Epithelial cell of prostate (primary cell): ENCODE measurements around the gene ST3GAL5.
"Not testable (repeated sequence)": the region's sequence is repeated elsewhere in the genome, so short reads cannot be mapped to it uniquely, and the experiment has no call there.

ENCODE experiments used
- DNase-seq: peaks from one replicate; pipeline ENCODE4 v3.0.0-alpha.2; 2011; ENCODE audit warnings: low read depth, low spot score
- H3K27ac ChIP-seq: fragments of 450-650 bp; 2 replicates; pipeline ENCODE4 v1.5.1; 2017; ENCODE audit warnings: mild to moderate bottlenecking

Gene ST3GAL5

GRCh38 chr2:85843543-85843942, 45.2 kb downstream of the ST3GAL5 start:
- H3K27ac ChIP-seq = no peak overlapping the region
- no peak for DNase-seq

DNA sequence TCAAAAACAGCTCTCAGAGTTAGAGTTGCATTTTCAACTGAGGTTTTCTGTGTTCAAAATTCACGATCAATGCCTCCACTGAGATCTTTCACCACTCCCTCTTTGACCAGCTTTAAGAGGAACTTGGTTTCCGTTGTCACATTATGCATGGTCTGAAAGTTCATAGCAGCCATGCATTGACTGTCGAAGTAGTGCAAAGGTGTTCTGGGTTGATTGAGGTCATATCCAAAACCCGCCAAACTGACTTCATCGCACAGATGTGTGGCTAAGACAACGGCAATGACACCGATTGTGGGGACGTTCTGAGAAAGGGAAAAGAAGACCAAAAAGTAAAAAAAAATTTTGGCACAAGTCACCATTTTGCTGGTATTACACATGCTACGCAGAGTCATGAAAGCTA, 48.7 kb downstream of the ST3GAL5 start:
- no peak overlapping the region for H3K27ac ChIP-seq
- no peak for DNase-seq

GRCh38 chr2:85839461-85839860, 49.3 kb downstream of the ST3GAL5 start:
- H3K27ac ChIP-seq = no peak overlapping the region
- no peak for DNase-seq

DNA sequence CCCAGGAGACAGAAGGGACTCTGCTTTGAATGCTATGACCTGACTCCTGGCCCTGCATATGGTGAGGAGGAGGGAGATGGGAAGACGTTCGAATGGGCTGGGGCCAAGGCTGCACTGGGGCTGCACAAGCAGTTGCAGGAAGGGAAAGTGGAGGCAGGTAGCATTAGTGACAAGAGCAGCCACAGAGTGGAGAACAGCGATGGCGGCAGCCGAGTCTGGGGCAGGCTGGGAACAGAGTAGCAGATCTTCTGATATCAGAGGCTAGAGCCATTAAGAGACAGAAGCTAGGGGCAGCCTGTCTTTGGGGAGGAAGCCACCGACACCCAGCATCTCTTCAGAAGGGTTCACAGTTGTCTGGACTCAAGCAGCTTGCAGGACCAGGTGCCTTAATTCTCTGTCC, 50.1 kb downstream of the ST3GAL5 start:
- DNase-seq = no peak
- H3K27ac ChIP-seq = no peak overlapping the region

- no peak for DNase-seq
- H3K27ac ChIP-seq = no peak overlapping the region
Measured at GRCh38 chr2:85838181-85838580, 50.6 kb downstream of the ST3GAL5 start.

- no peak overlapping the region for H3K27ac ChIP-seq
- DNase-seq = no peak
Measured at GRCh38 chr2:85834466-85834865, 54.3 kb downstream of the ST3GAL5 start.

- no peak for DNase-seq
- H3K27ac ChIP-seq = no peak overlapping the region
Measured at GRCh38 chr2:85831735-85832134, 57.1 kb downstream of the ST3GAL5 start.

DNA sequence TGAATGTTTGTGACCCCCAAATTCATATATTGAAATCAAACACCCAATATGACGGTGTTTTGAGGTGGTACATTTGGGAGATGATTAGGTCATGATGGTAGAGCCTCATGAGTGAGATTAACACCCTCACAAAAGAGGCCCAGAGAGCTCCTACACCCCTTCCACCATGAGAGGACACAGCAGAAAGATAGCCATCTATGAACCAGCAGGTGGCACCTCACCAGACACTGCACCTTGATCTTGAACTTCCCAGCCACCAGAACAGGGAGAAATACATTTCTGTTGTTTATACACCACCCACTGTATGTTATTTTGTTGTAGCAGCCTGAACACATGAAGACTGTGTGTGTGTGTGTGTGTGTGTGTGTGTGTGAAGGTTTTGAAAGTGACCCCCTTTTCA, 58.1 kb downstream of the ST3GAL5 start:
- no peak for DNase-seq
- H3K27ac ChIP-seq = no peak overlapping the region

DNA sequence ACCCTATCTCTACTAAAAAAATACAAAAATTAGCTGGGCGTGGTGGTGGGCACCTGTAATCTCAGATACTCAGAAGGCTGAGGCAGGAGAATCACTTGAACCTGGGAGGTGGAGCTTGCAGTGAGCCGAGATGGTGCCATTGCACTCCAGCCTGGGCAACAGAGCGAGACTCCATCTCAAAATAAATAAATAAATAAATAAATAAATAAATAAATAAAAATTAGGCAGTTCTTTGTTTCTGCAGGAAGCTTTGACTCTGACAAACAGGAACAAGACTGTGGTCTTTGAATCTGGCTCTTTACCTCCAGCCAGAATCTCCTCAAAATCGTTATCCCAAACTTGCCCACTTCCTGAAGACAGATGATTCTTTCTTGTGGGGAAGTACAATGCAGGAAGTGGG, 59.4 kb downstream of the ST3GAL5 start:
- DNase-seq, H3K27ac ChIP-seq: not testable (repeated sequence)

DNA sequence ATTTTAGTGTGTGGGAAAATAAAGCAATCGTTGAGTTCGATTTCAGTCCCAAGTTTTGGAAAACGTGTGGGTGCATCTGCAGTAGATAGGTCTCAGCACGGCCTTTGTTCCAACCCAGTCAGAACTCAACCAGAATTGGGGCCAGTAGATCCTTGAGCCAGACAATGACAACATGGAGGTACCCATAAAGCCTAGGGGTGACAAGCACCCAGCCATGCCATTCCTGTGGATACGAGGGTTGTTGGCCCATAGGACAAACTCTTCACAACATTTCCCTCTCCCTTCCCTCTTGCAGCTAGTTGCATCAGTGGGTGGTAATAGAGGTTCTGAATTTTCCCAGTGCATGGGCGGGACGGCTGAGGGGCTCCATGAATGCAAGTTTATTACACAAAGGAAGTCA, 60.1 kb downstream of the ST3GAL5 start:
- DNase-seq = no peak
- no peak overlapping the region for H3K27ac ChIP-seq

DNA sequence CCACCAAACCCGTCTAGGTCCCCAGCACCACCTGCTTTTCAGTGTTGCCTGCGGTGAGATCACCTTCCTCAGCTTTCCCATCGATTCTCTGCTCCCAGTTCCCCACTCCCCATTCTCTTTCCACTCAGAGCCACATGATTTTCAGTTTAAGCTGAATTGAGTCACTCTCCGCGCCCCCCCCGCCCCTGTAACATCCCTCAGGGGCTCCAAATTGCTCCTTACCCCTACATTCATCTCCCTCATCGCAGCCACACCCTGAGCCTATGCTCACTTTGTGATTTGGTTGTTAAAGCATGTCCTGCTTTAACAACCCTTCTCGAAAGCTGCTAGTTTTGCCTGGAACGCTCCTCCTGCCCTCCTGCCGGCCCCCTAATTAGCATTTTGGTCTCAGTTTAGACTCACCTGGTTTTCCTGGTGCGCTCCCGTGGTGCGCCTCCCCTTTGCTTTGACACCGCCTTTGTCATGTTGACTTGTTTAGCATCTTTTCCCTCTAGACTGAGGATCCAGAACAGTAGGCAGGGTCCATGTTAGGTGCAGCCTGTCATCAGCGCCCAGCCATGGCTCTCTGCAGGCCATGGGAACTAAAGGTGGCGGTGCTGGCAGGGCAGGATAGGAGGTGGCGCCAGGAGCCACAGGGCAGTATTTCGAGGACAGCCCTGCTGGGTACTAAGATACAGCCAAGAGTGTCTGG, 60.8 kb downstream of the ST3GAL5 start:
- no peak overlapping the region for H3K27ac ChIP-seq
- no peak for DNase-seq

- no peak for DNase-seq
- no peak overlapping the region for H3K27ac ChIP-seq
Measured at GRCh38 chr2:85826990-85827878, 61.6 kb downstream of the ST3GAL5 start.

- DNase-seq = no peak
- no peak overlapping the region for H3K27ac ChIP-seq
Measured at GRCh38 chr2:85823951-85824350, 64.8 kb downstream of the ST3GAL5 start.

DNA sequence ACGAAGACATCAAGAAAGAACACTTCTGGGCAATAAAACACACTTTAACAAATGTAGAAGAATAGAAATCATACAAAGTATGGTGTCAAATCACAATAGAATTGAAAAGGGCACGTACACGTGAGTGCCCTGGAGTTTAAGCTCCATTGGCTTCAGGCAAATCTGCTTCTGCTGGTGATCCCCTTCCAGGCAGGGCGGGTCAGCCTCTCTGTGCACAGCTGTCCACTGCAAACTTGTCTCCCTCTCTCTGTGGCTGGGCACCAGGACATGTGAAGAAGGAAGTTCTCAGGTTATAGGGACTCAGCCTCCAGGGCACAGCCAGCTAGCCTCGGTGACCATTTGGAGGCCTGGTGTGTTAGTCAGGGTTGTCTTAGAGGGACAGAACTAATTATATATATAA, 66.0 kb downstream of the ST3GAL5 start:
- H3K27ac ChIP-seq = no peak overlapping the region
- no peak for DNase-seq

DNA sequence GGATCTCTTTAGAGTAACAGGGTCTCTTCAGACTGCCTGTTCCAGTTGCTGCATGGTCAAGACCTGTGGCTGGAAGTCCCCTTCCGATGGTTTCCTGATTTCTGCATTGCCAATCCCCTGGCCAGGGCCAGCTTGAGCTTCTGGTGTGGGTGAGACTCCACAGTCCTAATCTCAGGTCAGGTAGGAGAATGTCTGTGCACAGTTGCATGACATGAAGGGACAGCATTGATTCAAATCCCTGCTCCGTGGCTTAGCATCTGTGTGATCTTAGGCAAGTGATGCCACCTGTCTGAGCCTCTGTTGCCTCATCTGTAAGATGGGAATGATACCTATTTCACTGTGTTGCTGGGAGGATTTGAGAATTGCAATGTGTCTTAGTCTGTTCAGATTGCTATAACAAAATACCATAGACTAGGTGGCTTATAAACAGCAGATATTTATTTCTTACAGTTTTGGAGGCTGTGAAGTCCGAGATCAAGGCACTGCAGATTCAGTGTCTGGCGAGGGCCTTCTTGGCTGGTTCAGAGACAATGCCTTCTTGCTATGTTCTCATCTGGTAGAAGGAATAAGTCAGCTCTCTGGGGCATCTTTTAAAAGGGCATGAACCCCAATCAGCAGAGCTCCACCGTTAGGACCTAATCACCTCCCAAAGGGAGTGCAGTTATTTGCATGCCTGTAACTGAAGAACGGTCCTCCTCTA, 68.8 kb downstream of the ST3GAL5 start:
- no peak overlapping the region for H3K27ac ChIP-seq
- DNase-seq = no peak

GRCh38 chr2:85814802-85815550, 73.8 kb downstream of the ST3GAL5 start:
- H3K27ac ChIP-seq = no peak overlapping the region
- no peak for DNase-seq

- DNase-seq = peak; percentile 26
- H3K27ac ChIP-seq = no peak overlapping the region
Measured at GRCh38 chr2:85813982-85814801, 74.6 kb downstream of the ST3GAL5 start.

DNA sequence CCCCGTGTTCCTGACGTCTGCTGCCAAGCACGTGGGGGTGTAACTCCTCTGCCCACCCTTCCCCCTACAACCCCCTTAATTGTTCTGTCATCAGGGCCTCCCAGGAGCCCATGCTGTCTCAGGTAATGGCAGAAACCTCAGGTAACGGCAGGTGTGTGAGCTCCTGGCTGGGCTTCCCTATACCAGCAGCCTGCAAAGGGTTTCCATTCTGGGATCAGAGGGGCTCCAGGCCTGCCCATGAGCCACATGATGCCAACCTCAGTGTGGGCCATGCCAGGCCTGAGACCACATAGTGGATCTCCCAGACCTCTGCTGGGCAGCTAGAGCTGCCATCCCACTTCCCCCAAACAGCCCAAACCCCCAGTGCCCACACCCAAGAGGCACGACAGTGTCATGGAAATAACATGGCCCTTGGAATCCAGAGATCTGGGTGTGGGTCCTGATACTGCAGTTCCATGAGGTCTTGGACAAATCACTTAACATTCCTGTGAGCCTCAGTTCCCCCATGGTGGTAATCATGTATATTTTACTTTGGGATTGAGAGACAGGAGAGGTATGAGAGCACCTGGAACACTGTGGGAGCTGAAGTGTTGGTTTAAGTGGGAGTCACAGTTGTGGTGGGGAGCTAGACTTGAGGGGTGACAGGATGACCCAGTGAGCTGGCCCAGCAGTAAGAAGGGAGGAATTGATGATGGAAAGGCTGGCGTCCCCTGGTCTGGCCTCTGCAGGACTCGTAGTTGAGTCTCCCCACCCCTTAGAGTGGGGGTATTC, 75.4 kb downstream of the ST3GAL5 start:
- H3K27ac ChIP-seq = no peak overlapping the region
- no peak for DNase-seq
